ENCODE data around the gene CCL21.

CCL21 gene

DNA sequence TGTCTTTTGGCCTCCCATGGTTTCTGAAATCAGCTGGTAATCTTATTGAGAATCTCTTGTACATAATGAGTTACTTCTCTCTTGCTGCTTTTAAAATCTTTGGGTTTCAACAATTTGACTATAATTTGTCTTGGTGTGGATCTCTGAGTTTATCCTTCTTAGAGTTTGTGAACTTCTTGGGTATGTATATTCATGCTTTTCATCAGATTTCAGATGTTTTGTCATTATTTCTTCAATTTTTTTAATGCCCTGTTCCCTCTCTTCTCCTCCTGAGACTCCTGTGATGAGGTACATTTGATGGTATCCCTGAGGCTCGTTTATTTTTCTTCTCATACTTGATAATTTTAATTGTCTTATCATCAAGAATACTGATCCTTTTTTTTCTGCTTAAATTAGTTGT lies 2.2 kb upstream of the CCL21 start:
- no peak overlapping the region for H3K4me3 ChIP-seq (ENCODE audit: low read length)
- DNase-seq (ENCODE audit: low read depth, low spot score), result no peak

DNA sequence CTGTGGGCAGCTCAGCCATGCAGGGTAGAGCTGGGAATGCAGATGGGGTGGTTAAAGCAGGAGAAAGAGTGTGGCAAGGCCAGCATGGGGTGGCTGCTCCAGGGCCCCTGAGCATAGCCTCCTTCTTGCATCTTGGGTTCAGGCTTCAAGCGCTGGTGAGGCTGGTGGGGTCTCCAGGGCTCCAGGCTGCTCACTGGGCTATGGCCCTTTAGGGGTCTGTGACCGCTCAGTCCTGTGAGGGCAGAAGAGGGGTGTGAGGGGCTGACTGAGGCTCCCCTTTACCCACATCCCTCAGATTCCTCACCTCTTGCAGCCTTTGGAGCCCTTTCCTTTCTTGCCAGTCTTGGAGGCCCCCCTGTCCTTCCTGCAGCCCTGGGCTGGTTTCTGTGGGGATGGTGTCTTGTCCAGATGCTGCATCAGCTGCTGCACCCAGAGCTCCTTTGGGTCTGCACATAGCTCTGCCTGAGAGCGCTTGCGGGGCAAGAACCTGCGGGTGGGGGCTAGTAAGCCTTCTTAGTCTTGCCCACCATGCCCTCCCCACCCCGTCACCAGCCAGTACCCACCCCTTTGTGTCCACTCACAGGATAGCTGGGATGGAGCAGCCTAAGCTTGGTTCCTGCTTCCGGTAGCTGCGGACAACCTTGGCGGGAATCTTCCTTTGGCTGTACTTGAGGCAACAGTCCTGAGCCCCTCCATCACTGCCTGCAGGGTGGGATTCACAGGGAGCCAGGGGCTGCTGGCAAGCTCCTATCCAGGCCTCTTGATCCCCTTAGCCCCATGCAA lies 549 bp downstream of the CCL21 start:
- H3K4me3 ChIP-seq (ENCODE audit: low read length), result no peak overlapping the region
- DNase-seq (ENCODE audit: low read depth, low spot score), result no peak

DNA sequence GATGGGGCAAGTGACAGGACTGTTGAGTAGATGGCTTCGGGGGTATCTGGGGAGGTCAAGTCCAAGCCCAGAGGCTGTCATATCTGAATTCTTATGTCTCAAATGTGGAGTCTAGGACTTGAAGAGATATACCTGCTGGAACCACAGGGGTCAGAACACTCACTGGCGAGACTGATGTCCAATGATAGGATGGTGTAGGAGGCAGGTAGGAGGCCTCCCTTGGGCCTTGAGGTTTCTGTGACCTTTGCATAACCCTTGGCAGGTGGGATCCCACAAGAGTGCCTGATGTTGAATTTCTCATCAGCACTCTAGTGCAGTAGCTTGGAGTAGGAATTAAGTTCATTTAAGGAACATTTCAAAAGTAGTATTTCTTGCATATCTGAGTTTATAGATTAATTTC lies 2.8 kb downstream of the CCL21 start:
- no peak overlapping the region for H3K4me3 ChIP-seq (ENCODE audit: low read length)
- DNase-seq (ENCODE audit: low read depth, low spot score), result no peak

DNA sequence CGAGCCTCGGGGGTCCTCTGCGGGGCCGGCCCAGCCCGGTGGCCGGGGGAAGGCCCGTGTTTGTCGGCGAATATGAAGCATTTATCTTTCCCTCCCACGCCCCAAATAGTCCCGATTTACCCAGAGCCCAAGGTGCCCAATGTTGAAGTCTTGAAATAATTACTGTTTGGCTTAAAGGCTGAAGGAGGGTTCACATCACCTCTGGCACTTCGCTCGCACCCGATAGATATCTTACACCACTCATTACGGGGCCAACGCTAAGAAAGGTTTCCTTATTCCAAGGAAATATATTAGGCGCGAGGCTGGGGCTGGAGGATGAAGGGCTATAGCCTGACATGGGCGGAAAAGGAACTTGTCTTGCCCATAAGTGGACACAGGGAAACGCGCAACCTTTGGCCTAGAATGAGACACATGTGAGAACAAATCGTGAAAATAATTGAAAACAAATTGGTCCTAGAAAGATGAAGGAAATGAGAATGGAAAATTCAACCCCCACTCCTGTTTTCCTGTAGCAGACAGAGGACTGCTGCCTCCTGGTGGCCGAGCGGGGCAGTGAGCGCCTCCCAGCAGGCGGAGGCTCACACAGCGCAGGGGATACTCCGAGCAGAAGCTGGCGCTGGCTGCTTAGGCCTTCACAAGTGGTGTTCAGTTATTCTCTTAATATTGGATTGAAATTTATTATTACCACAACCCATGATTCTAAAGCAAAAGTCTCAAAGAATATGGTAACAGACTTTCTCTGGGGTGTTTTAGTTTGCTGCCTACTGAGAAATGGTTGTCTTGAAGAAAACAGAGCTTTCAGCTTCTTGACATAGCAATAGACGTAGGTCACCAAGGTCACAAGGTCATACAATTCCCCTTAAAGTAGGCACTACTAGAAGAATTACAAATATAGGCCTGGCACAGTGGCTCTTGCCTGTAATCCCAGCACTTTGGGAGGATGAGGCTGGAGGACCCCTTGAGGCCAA lies 7.9 kb downstream of the CCL21 start:
- H3K4me3 ChIP-seq (ENCODE audit: low read length), result peak overlapping the region; percentile 56
- peak; percentile 57 for DNase-seq (ENCODE audit: low read depth, low spot score)

DNA sequence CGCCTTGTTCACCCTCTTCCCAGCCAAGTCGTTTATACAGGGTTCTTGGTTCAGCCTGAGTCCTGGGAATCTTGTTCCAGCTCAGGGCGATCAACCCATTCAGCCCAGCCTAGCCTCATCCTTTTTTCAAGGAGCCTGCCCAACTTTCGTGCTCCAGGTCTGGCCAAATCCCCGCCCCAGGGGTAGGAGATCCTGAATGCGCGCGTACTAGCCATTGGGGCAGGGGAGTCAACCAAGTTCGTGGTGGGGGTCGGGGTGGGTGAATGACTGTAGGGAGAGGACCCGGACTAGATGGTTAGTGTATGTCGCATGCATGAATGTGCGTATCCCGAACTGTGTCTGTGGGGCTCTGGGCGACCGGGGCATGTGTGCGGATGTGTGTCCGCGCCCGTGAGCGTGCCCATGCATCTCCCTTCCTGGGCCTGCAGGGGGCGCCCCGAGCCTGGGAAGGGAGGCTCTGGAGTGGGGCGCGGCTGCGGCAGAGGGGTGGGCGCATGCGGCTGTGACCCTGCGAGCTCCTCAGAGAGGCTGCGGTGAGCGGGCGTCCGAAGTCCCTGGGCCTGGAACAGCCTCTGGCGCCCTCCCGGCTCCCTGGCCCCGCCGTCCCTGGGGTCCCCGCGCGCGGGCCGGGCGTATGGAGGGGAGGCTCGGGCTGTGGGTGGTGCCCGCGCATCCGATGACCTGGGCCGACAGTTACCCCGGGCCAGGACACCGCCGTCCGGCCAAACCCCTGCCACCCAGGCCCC lies 8.7 kb downstream of the CCL21 start:
- peak; percentile 39 for DNase-seq (ENCODE audit: low read depth, low spot score)
- peak overlapping the region; percentile 56 for H3K4me3 ChIP-seq (ENCODE audit: low read length)

DNA sequence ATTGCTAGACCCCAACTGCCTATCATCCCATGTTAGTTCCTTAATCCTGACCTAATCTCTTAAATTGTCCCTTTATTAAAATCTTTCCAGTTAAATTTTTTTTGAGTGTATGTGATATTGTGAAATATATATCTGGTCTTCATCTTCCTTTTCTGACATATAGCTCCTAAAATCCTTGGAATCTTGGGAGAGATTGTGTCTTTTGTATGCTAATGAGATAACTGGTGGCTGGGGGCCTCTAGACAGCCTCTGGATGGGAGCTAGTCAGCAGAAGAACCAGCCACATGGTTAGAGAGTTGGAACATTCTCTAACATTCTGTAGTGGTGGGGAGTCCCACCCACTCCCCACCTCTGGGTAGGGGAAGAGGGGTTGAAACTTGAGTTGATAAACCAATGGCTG lies 15.1 kb downstream of the CCL21 start:
- DNase-seq (ENCODE audit: low read depth, low spot score), result no peak

DNA sequence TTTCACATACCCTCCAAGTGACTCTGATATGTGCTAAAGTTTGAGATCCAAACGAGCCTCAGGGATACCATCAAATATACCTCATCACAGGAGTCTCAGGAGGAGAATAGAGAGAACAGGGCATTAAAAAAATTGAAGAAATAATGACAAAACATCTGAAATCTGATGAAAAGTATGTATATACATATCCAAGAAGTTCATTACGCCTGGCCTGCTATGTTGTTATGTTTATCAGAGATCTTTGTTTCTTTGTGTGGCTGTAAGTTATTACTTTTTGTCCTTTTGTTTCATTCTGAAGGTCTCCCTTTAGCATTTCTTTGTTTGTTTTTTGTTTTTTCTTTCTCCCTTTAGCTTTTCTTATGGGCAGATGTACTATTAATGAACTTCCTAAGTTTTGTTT lies 16.4 kb downstream of the CCL21 start:
- no peak overlapping the region for H3K4me3 ChIP-seq (ENCODE audit: low read length)
- DNase-seq (ENCODE audit: low read depth, low spot score), result no peak

More for the DNA sequence above, 15.1 kb downstream of the CCL21 start:
- no peak overlapping the region for H3K4me3 ChIP-seq (ENCODE audit: low read length)

DNA sequence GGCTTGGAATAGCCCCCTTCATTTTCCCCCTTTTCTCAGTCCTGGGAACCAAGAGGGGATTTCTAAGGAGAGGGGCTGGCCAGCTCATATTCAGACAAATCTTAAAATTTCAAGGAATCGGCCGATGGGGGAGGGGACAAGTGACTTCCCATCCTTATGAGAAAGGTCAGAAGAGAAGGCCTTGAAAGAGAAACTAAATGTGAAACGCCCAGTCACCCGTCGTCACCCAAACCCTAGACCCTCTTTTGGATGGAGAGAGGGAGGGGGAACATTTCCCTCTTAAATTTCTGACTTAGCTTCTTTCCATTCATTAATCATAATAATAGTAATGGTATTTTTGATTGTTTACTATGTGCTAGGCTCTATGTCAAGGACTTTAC lies 18.0 kb downstream of the CCL21 start:
- no peak for DNase-seq (ENCODE audit: low read depth, low spot score)
- no peak overlapping the region for H3K4me3 ChIP-seq (ENCODE audit: low read length)

DNA sequence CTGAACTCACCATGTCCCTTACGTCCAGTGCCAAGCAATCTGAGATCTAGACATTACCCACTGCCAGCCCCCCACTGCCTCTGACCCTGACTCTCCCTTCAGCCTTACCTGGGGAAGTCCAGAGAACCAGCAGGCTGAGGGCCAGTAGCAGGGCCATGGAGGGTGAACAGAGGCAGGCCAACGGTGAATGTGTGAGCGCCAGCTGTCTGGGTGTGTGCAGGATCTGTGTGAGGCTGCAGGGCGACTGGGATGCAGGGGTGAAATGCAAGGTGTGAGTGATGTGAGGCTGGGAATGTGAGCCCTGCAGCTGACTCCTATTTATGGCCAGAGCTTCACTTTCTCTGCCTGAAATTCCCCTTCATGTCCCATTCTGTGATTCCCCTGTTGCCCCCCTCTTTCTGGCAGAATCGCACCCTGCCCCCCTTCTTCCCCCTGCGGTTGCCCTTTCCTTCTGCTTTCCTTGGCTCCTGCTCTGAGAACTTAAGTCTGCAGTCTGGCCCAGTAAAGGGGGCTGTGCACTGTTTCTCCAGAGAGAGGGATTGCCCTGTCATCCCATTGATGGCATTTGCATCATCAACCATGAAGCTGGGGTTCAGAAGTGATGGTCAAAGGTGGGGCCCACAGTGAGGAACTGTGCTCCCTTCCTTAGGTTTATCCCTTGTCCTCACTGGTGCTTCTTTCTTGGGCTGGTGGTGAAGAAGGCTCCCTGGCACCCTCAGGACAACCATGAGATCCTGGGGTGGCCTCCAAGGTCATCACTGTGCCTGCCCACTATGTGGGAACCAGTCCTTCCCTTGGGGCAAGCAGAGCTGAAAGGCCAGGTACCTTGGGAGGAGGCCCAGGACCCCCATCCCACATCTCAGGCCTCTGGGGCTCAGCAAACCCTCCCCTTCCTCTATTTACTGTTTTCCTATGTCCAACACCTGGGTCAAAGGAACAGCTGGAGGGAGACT lies 18.7 kb downstream of the CCL21 start, which contains the start of gene CCL19:
Gene CCL19 (minus strand): TSS at position 294 of the 953 bp plus-strand sequence. CDS start 137 bp downstream, at position 157.
- DNase-seq (ENCODE audit: low read depth, low spot score), result no peak
- H3K4me3 ChIP-seq (ENCODE audit: low read length), result no peak within 1 kb of the TSS

DNA sequence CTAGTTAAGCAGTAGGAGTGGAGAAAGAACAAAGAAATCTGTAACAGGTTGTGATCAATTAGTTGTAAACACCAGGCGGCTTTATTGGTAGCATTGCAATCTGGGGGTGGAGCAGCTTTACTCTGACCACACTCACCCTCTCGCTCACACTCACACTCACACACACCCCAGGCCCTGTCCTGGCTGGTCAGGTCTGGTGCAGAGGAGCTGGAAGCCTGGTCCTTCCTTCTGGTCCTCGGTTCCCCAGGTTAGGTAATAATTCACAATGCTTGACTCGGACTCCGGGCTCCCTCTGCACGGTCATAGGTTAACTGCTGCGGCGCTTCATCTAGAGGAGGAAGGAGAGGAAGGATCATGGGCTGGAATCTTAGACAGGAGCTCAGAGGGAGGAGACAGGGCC lies 20.4 kb downstream of the CCL21 start:
- H3K4me3 ChIP-seq (ENCODE audit: low read length), result no peak overlapping the region

DNA sequence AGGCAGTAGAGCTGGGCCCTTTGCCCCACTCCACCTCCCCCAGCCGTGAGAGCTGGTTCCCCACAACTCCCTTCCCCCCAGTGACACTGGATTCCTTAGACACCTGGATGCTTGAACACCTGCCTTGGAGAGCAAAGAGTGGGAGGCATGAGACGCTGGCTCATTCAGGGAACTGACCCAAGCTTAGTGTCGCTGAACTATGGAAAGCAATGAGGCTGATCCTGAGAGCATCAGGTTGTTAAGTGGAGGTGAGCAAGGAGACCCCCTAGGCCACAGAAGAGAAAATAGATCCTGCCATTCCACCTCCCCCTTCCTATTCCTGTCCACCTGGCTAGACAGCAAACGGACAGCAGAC lies 20.8 kb downstream of the CCL21 start:
- DNase-seq (ENCODE audit: low read depth, low spot score), result no peak
- H3K4me3 ChIP-seq (ENCODE audit: low read length), result no peak overlapping the region

More for the DNA sequence above, 20.4 kb downstream of the CCL21 start:
- DNase-seq (ENCODE audit: low read depth, low spot score), result no peak

DNA sequence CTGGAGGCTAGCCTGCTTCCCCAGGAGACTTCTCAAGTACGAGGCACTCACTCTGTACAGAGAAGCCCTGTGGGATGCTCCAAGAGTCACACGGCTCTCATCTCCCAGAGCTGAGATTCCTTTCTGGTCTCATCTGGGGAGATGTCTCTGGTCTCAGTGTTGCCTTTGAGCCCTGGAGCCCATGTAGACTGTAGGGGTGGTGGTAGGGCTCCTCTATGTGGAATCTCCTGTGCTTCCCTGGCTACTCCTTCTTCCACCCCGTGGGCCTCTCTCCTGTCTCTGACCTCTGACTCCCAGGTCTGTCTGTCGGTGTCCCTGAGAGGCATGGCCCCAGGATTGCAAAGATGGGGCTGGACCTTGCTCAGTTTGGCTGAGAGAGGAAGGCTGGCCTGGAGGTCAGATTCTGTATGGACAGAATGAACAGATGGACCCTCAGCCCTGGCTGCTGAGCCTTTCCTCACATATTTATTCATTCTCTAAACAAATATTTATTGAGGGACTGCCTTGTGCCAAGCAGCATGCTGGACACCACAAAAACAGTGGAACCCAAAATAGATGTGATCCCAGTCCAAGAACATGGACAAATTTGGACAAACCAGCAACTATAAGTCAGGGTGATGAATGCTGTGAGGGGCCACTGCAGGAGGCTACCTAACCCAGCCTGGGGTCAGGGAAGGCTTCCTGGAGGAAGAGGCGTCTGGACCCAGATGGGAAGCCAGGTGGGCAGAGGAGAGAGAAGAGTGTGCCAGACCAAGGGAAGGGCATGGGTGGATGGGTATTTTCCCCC lies 21.4 kb downstream of the CCL21 start:
- DNase-seq (ENCODE audit: low read depth, low spot score), result no peak
- no peak overlapping the region for H3K4me3 ChIP-seq (ENCODE audit: low read length)

DNA sequence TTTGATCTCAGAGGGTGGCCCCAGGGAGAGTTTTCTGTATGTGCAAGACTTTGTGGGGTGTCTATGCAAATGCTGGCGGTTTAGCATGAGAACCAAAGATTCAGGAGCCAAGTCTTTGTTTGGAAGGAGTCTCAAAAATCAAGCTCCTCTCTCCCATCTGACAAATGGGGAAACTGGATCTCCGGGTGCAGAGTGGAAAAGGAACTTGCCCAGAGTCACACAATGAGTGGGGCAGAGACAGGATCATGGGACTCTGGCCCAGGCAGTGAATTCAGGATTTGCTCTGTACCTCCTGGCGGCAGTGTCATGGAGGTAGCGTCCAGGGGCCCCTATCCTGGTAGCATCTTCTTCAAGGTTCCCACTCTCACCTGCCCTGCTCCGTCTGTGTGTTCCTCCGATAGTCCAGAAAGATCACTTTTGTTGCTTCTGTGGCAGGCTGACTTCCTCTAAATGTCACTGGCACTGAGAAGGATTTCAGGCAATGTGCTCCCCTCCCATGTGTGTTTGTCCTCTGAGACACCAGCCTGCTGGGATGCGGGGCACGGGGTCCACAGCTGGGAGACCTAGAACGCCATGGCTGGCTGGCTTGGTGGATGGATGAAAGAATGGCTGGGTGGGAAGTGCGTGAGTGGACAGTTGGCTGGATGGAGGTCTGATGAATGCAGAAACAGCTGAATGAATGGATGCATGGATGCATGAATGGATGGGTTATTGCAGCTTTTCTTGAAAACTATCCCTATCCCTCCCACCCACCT lies 22.5 kb downstream of the CCL21 start:
- H3K4me3 ChIP-seq (ENCODE audit: low read length), result no peak overlapping the region
- DNase-seq (ENCODE audit: low read depth, low spot score), result no peak

DNA sequence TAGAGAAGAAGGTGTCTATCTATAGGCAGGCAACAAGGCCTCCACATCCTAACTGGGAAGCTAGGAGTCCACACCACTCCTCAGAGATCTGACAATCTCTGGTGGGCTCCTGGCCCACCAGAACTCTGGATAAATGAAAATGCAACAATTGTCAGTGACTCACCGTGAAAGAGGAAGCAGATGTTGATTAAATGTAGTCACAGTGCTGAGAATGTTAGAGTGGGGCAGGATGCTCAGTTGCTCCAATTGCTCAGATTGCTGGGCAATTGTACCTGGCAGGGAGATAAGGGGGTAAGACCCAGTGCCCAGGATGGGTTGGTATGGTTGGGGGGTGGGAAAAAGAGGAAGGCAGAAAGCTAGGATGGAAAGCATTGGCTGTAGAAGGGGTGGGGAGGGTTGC lies 23.2 kb downstream of the CCL21 start:
- H3K4me3 ChIP-seq (ENCODE audit: low read length), result no peak overlapping the region
- DNase-seq (ENCODE audit: low read depth, low spot score), result no peak

DNA sequence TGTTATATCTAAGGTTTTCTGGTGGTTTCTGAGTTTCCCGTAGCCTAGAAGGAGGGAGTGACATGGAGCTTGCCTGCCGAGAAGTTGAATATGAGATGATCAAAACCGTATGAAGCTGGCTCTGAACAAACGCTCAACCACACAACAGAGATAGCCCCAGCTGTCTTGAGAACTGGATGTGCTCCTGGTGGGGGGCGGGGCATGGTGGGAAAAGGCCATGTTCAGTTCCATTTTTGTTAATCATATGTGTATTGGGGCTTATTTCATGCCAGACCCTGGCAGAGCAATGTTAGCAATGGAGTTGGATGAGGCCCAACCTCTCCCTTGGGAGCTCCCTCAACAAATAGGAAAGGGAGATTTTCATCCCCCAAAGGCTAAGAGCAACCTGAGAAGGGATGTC lies 23.7 kb downstream of the CCL21 start:
- H3K4me3 ChIP-seq (ENCODE audit: low read length), result no peak overlapping the region
- DNase-seq (ENCODE audit: low read depth, low spot score), result no peak

DNA sequence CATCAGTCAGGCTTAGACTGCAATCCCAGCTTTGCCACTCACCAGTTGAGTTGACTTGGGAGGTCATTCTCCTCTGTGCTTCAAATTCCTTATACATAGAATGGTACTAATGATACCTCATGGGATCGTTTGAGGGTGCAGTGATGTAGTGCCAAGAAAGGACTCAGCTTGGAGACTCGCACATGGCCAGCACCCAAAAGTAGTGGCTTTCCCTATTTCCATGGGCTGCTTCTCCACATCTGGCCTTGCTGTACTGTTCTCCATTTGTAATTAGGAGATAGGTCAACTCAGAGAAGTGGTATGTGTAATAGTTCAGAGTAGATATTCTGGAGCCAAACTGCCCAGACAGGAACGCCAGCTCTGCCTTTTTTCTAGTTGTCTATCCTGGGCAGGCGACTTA lies 24.3 kb downstream of the CCL21 start:
- DNase-seq (ENCODE audit: low read depth, low spot score), result no peak
- no peak overlapping the region for H3K4me3 ChIP-seq (ENCODE audit: low read length)

DNA sequence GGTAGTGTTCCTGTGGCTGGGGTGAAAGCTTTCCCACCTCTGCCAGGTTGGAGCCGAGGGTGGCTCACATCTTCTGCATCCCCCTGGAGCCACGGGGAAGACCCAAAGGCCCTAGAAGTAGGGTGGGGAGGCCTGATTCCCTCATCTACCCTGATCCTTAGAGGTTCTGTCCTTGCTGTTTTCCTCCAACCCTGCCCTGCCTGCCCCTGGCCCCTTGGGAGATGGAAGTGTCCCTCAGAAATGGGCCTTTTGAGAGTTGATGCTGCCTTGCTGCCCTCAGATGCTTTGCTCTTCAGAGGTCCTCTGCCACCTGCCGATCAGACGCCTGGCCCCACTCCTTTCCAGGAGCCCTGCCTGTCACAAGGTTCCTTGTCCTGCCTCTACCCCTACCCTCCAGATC lies 25.1 kb downstream of the CCL21 start:
- DNase-seq (ENCODE audit: low read depth, low spot score), result no peak
- no peak overlapping the region for H3K4me3 ChIP-seq (ENCODE audit: low read length)

Measured in Jurkat, Clone E6-1 (cell line).